NCI-H187 (cell line): Measurements from ENCODE around the gene ARHGAP24.
"Not testable (repeated sequence)": the region's sequence is repeated elsewhere in the genome, so short reads cannot be mapped to it uniquely, and the experiment has no call there.

Experiments
- DNase-seq, 2 experiments: peaks; one replicate each; lab custom pipeline; 2025; lab: John Stamatoyannopoulos, UW

Gene ARHGAP24

GRCh38 chr4:85815796-85816459 is 341.0 kb downstream of the ARHGAP24 start:
- DNase-seq, result no peak

- DNase-seq, result no peak
Observed at GRCh38 chr4:85818700-85819099, 343.8 kb downstream of the ARHGAP24 start.

- not testable (repeated sequence) for DNase-seq
Observed at GRCh38 chr4:85820101-85820500, 345.2 kb downstream of the ARHGAP24 start.

- no peak for DNase-seq
Observed at GRCh38 chr4:85821688-85822455, 346.9 kb downstream of the ARHGAP24 start.

- peak in 1 of 2 experiments; percentile 17 for DNase-seq
Observed at GRCh38 chr4:85823295-85823694, 348.3 kb downstream of the ARHGAP24 start.

GRCh38 chr4:85824166-85824945 is 349.4 kb downstream of the ARHGAP24 start:
- peak in 1 of 2 experiments; percentile 10 for DNase-seq

- DNase-seq, result peak; percentile 28 to 59
Observed at GRCh38 chr4:85826060-85826678, 351.2 kb downstream of the ARHGAP24 start.

GRCh38 chr4:85828027-85828890 is 353.3 kb downstream of the ARHGAP24 start:
- peak in 1 of 2 experiments; percentile 93 for DNase-seq

- DNase-seq, result no peak
Observed at GRCh38 chr4:85829276-85830051, 354.5 kb downstream of the ARHGAP24 start.

- no peak for DNase-seq
Observed at GRCh38 chr4:85831647-85832046, 356.7 kb downstream of the ARHGAP24 start.

- DNase-seq, result no peak
Observed at GRCh38 chr4:85833302-85833701, 358.4 kb downstream of the ARHGAP24 start.

GRCh38 chr4:85834934-85835333 is 360.0 kb downstream of the ARHGAP24 start:
- no peak for DNase-seq

- DNase-seq, result no peak
Observed at GRCh38 chr4:85836588-85837438, 361.9 kb downstream of the ARHGAP24 start.

GRCh38 chr4:85837439-85837733 is 362.4 kb downstream of the ARHGAP24 start:
- no peak for DNase-seq

- DNase-seq, result not testable (repeated sequence)
Observed at GRCh38 chr4:85839981-85840451, 365.1 kb downstream of the ARHGAP24 start.

GRCh38 chr4:85842540-85842939 is 367.6 kb downstream of the ARHGAP24 start:
- DNase-seq, result no peak

- not testable (repeated sequence) for DNase-seq
Observed at GRCh38 chr4:85853740-85854139, 378.8 kb downstream of the ARHGAP24 start.

- DNase-seq, result no peak
Observed at GRCh38 chr4:85854546-85854945, 379.6 kb downstream of the ARHGAP24 start.

- DNase-seq, result no peak
Observed at GRCh38 chr4:85860066-85860740, 385.3 kb downstream of the ARHGAP24 start.
